Body of pancreas (tissue), 4 donors: Measurements from ENCODE around the gene IFNG-AS1.

Experiments used
- POLR2A ChIP-seq, 3 donors: fragments of 450-650 bp; IDR thresholded peaks; one replicate each; pipeline ENCODE4 v1.6.1; 2016; ENCODE audit warnings: antibody characterized with exemption in 3 of 3, mild to moderate bottlenecking in 2 of 3
- TF ChIP-seq, protein P1 (sequence below), 7 experiments: fragments of 450-650 bp in 4 of 7; fragments of 200-600 bp in 3 of 7; sonication (generic) in 3 of 7; IDR thresholded peaks; one replicate each; pipeline ENCODE4 v1.5.1; 2016 to 2019; ENCODE audit warnings: antibody characterized with exemption in 7 of 7

- no peak for TF ChIP-seq POLR2A (IDR thresholded peaks at IDR 0.05)
- TF ChIP-seq, protein P1, sequence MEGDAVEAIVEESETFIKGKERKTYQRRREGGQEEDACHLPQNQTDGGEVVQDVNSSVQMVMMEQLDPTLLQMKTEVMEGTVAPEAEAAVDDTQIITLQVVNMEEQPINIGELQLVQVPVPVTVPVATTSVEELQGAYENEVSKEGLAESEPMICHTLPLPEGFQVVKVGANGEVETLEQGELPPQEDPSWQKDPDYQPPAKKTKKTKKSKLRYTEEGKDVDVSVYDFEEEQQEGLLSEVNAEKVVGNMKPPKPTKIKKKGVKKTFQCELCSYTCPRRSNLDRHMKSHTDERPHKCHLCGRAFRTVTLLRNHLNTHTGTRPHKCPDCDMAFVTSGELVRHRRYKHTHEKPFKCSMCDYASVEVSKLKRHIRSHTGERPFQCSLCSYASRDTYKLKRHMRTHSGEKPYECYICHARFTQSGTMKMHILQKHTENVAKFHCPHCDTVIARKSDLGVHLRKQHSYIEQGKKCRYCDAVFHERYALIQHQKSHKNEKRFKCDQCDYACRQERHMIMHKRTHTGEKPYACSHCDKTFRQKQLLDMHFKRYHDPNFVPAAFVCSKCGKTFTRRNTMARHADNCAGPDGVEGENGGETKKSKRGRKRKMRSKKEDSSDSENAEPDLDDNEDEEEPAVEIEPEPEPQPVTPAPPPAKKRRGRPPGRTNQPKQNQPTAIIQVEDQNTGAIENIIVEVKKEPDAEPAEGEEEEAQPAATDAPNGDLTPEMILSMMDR (IDR thresholded peaks at IDR 0.05) = peak in 5 of 7 experiments; percentile 7 to 32 (median 22)
These were observed 12.5 kb downstream of the IFNG-AS1 start for GRCh38 chr12:68001486-68002466.
